ENCODE data around the gene KLF16. TPM values are rescaled to one million over a fixed set of nuclear protein-coding genes. Genes with fewer than 3 reads are reported as not detected.

The KLF16 gene
- total RNA-seq, 1 donor from 2014 or later = 5.3 TPM

GRCh38 chr19:1822210-1822609, 41.2 kb downstream of the KLF16 start:
- peaks cover 34% of the 10 kb centered on the region for H3K36me3 ChIP-seq (ENCODE audit: control insufficient read depth, insufficient read depth, low read length)
- FAIRE-seq (no peak), DNase-seq (ENCODE audit: low read depth) (no peak)
- no peak overlapping the region for H3K4me3 ChIP-seq (ENCODE audit: low read depth, low read length)
- no peak for TF ChIP-seq CTCF (IDR thresholded peaks at IDR 0.05; ENCODE audit: insufficient read depth, low read length, severe bottlenecking)
- H3K27me3 ChIP-seq (ENCODE audit: control insufficient read depth, insufficient read depth, low read length) = no peaks in the 10 kb centered on the region

DNA sequence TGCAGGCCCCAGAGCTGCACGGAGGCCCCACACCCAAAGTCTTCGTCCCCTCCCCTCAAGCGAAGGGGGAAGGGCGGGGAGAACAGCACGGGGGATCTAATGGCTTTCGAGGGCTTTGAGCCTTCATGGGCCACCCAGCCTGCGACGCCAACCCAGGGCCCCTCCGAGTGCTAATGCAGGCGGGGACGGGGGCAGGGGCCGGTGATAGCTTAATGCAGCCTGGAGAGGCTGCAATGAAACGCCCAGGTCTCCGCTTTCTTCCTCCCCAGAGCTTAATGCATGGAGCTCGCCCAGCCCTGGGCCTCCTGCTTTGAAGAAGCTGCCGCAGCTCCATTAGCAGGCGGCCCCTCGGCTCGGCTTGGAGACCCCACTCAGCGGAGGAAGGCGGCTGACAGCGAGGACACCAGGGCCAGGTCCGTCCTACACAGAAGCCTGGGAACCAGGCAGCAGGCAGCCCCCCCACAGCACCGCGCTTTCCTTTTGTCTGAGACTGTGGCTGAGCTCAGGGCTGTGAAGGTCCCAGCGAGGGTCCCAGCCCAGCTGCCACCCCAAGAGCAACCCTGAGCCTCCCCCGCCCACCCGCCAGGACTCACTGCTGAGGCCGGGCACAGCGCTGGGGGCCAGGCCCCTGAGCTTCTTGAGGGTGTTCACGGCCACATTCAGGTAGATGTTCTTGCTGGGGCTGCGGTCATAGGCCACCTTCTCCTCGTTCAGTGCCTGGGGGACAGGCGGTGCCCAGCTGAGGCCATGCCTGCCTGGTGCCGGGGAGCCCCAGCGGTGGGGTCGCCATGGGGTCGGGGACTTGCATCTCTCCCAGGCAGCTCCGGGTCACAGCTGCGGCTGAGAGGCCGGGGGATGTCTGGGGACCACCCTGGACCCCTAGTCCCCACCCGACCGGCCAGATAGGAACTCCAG, 43.8 kb downstream of the KLF16 start:
- Histone ChIP-seq H3K36me3 (ENCODE audit: control insufficient read depth, insufficient read depth, low read length) (peaks cover 37% of the 10 kb centered on the region), H3K27me3 (ENCODE audit: control insufficient read depth, insufficient read depth, low read length) (no peaks in the 10 kb centered on the region), H3K4me3 (ENCODE audit: low read depth, low read length) (no peak overlapping the region)
- DNase-seq (ENCODE audit: low read depth) (no peak), FAIRE-seq (no peak)
- no peak for TF ChIP-seq CTCF (IDR thresholded peaks at IDR 0.05; ENCODE audit: insufficient read depth, low read length, severe bottlenecking)

DNA sequence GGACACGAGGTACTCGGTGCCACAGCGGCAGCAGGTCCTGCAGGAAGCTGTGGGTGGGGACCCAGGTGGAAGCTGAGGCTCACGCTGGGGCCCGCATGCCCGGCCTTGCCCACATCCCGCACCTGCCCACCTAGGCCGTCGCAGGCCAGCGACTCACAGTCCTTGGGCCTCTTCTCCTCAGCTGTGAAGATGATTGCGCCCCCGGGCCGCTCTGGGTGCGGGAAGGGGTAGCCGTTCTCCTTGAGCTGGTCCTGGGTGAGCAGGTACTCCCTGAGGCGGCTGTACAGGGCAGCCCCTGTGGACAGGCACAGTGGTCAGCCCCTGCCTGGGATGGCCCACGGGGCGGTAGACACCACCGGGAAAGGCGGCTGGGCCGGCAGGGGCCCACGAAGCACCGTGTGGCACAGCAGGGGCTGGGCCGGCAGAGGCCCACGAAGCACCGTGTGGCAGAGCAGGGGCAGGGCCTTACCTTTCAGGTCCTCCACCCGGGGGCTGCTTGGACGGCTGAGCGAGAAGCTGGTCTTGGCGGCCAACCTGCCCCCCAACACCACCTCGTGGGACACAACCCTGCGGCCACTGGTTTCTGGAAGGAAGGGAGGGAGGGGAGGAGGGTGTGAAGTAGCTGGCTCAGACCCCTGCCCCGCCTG, 44.7 kb downstream of the KLF16 start:
- TF ChIP-seq CTCF (IDR thresholded peaks at IDR 0.05; ENCODE audit: insufficient read depth, low read length, severe bottlenecking) = no peak
- no peak for DNase-seq (ENCODE audit: low read depth)
- H3K4me3 ChIP-seq (ENCODE audit: low read depth, low read length) = no peak overlapping the region
- no peaks in the 10 kb centered on the region for H3K27me3 ChIP-seq (ENCODE audit: control insufficient read depth, insufficient read depth, low read length)
- FAIRE-seq = no peak
- H3K36me3 ChIP-seq (ENCODE audit: control insufficient read depth, insufficient read depth, low read length) = peaks cover 34% of the 10 kb centered on the region

DNA sequence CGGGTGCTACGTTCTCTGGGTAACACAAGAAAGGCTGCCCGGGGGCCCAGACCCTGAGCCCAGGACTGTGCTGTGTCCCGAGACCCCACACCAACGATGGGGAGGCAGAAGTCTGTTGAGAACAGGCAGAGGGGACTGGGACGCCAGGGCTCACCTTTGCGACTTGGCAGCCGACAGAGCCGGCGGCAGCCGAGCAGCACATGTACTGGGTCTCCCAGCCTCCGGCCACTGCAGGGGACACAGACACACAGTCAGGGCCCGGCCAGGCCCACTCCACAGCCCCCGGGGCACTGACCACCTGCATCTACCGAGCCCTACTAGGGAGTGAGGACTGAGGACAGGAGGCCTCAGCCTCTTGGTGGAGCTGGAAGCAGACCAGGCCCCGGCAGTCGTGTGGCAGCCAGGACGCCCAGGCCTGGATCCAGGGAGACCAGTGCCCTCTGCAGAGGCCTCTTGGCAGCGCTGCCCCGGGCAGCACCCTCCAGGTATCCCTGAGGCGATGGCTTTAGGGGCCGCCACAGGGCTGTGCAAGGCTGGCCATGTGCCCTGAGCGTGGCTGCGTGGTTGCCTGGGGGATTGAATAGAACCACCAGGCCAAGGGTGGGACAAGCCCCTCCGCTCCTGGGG, 45.7 kb downstream of the KLF16 start:
- no peaks in the 10 kb centered on the region for H3K27me3 ChIP-seq (ENCODE audit: control insufficient read depth, insufficient read depth, low read length)
- TF ChIP-seq CTCF (IDR thresholded peaks at IDR 0.05; ENCODE audit: insufficient read depth, low read length, severe bottlenecking) = no peak
- DNase-seq (ENCODE audit: low read depth) = no peak
- H3K4me3 ChIP-seq (ENCODE audit: low read depth, low read length) = no peak overlapping the region
- peaks cover 33% of the 10 kb centered on the region for H3K36me3 ChIP-seq (ENCODE audit: control insufficient read depth, insufficient read depth, low read length)
- no peak for FAIRE-seq

- H3K4me3 ChIP-seq (ENCODE audit: low read depth, low read length) = no peak overlapping the region
- DNase-seq (ENCODE audit: low read depth) = no peak
- FAIRE-seq = no peak
- peaks cover 28% of the 10 kb centered on the region for H3K36me3 ChIP-seq (ENCODE audit: control insufficient read depth, insufficient read depth, low read length)
- no peaks in the 10 kb centered on the region for H3K27me3 ChIP-seq (ENCODE audit: control insufficient read depth, insufficient read depth, low read length)
- no peak for TF ChIP-seq CTCF (IDR thresholded peaks at IDR 0.05; ENCODE audit: insufficient read depth, low read length, severe bottlenecking)
Observed at GRCh38 chr19:1816530-1817298, 46.7 kb downstream of the KLF16 start.

All from bronchial epithelial cell (primary cell).